Mononuclear cell (primary cell): Measurements from ENCODE around the gene FAM234A. TPM values are rescaled to one million over a fixed set of nuclear protein-coding genes. Genes with fewer than 3 reads are reported as not detected.
"Not testable (repeated sequence)": the region's sequence is repeated elsewhere in the genome, so short reads cannot be mapped to it uniquely, and the experiment has no call there.

Experiments
- H3K27me3 ChIP-seq: 2 replicates; pipeline ENCODE4 v1.6.0; 2011; ENCODE audit warnings: low read length, control low read depth; ENCODE audit not compliant: insufficient read depth
- H3K4me1 ChIP-seq: 2 replicates; pipeline ENCODE4 v1.5.1; 2011; ENCODE audit warnings: mild to moderate bottlenecking, low read length, control low read depth; ENCODE audit not compliant: insufficient read depth
- H3K4me3 ChIP-seq: 2 replicates; pipeline ENCODE4 v1.5.1; 2011; ENCODE audit warnings: mild to moderate bottlenecking, low read length, moderate library complexity
- H3K9me3 ChIP-seq: 2 replicates; pipeline ENCODE4 v1.5.1; 2011; ENCODE audit warnings: low read depth, mild to moderate bottlenecking, control low read depth, low read length
- total RNA-seq: library from RNA; depleted of rRNA; stranded (reverse); fragments of >200 nt; gene quantifications from one replicate; pipeline ENCODE4 v1.2.3, GENCODE V29; 2012

Gene FAM234A
- total RNA-seq, 1 donor = 22.1 TPM

DNA sequence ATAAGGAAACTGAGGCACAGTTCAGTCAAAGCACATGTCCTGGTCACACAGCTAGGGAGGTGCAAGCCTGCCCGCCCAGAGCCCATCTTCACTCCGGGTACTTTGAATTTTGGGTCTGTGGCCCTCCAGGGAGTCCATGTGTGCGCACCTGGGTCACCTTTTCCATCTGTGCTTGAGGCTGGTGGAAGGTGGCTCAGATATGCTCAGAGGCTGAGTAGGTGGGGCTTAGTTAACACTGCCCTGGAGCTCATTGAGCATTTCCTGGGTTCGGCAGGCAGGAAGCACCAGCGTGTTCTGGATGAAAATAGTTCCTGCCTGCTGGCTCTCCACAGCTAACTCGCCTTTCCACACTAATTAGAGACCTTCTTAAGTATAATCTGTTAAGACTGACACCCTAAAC is 19.2 kb downstream of the FAM234A start:
- no peaks in the 10 kb centered on the region for H3K27me3 ChIP-seq

DNA sequence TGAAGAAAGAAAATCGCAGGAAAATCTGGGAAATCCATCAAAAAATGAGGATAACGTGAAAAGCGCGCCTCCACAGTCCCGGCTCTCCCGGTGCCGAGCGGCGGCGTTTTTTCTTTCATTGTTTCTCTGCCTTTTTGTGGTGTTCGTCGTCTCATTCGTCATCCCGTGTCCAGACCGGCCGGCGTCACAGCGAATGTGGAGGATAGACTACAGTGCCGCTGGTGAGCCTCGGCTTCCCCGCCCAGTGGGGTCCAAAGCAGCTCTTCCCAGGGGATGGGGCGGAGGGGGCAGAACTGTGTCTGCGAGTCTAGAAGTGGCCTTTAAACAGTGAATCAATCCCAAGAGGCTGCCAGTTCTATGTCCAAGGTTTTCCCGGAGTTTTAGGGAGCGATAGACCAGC is 19.8 kb downstream of the FAM234A start:
- Histone ChIP-seq H3K4me3 (no peak overlapping the region), H3K27me3 (no peaks in the 10 kb centered on the region), H3K4me1 (peaks cover 26% of the 10 kb centered on the region), H3K9me3 (no peaks in the 10 kb centered on the region)

More for the DNA sequence above, 19.2 kb downstream of the FAM234A start:
- Histone ChIP-seq H3K4me1 (peaks cover 26% of the 10 kb centered on the region), H3K9me3 (no peaks in the 10 kb centered on the region), H3K4me3 (no peak overlapping the region)

DNA sequence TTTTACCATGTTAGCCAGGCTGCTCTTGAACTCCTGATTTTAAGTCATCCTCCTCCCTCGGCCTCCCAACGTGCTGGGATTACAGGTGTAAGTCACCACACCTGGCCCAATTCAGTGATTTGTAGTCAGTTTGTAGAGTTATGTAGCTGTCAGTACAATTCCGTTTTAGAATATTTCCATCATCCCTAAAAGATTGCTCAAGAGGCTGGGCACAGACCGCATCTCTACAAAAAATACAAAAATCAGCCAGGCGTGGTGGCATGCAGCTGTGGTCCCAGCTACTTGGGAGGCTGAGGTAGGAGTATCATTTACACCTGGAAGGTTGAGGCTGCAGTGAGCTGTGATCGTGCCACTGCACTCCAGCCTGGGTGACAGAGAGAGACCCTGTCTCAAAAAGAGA is 20.6 kb downstream of the FAM234A start:
- H3K4me3 ChIP-seq = no peak overlapping the region
- H3K4me1 ChIP-seq = peaks cover 26% of the 10 kb centered on the region
- H3K27me3 ChIP-seq = no peaks in the 10 kb centered on the region
- H3K9me3 ChIP-seq = no peaks in the 10 kb centered on the region

DNA sequence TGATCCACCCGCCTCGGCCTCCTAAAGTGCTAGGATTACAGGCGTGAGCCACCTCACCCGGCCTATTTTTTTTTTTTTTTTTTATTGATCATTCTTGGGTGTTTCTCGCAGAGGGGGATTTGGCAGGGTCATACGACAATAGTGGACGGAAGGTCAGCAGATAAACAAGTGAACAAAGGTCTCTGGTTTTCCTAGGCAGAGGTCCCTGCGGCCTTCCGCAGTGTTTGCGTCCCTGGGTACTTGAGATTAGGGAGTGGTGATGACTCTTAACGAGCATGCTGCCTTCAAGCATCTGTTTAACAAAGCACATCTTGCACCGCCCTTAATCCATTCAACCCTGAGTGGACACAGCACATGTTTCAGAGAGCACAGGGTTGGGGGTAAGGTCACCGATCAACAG is 23.5 kb downstream of the FAM234A start:
- H3K27me3 ChIP-seq, H3K9me3 ChIP-seq, H3K4me3 ChIP-seq: not testable (repeated sequence)
- peaks cover 15% of the 10 kb centered on the region for H3K4me1 ChIP-seq

DNA sequence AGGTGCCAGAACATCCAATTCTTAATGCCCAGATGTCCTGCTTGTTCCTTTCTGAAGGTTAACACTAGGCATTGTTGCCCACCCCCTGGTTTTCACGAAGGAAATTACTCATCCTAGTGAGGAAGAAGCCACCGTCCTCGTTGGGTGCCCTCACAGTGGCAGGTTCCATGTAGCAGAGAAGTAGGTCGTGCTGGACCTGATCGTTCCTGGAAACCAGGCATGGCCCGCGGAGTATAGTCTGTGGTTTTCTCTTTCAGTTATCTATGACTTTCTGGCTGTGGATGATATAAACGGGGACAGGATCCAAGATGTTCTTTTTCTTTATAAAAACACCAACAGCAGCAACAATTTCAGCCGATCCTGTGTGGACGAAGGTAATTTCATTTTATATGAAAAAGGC is 24.6 kb downstream of the FAM234A start:
- Histone ChIP-seq H3K27me3 (no peaks in the 10 kb centered on the region), H3K4me1 (peaks cover 3% of the 10 kb centered on the region), H3K9me3 (no peaks in the 10 kb centered on the region), H3K4me3 (no peak overlapping the region)

DNA sequence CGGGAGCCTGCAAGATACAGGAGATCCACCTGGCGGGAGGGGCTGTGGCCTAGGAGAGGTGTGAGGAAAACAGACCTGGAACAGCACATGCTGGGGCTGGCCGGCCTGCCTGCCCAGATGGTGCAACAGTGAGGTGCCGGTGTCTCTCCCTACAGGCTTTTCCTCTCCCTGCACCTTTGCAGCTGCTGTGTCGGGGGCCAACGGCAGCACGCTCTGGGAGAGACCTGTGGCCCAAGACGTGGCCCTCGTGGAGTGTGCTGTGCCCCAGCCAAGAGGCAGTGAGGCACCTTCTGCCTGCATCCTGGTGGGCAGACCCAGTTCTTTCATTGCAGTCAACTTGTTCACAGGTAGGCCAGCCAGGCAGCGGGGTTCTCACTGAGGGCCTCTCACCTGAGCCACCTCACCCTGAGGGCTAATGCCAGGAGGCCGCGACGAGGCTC is 25.2 kb downstream of the FAM234A start:
- no peaks in the 10 kb centered on the region for H3K4me1 ChIP-seq
- H3K27me3 ChIP-seq = no peaks in the 10 kb centered on the region
- no peaks in the 10 kb centered on the region for H3K9me3 ChIP-seq
- H3K4me3 ChIP-seq = no peak overlapping the region

DNA sequence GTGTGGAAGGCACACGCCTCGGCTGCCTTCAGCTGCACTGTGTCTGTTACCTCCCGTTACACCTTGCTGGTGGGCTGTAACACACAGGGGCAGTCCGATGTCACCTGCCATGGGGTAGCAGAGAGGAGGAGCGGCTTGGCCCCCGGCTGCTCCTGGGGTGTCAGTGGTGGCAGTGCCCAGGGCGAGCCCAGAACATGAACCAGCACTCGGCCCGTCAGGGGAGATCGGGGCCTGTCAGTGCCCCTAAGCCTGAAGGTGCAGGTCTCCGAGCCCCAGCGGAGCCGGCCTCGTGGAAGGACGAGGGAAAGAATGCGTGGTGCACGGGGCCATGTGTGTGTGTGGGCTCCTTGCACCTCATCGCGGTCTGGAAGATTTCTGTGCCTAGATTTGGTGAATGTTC is 25.7 kb downstream of the FAM234A start:
- H3K4me3 ChIP-seq = no peak overlapping the region
- no peaks in the 10 kb centered on the region for H3K27me3 ChIP-seq

DNA sequence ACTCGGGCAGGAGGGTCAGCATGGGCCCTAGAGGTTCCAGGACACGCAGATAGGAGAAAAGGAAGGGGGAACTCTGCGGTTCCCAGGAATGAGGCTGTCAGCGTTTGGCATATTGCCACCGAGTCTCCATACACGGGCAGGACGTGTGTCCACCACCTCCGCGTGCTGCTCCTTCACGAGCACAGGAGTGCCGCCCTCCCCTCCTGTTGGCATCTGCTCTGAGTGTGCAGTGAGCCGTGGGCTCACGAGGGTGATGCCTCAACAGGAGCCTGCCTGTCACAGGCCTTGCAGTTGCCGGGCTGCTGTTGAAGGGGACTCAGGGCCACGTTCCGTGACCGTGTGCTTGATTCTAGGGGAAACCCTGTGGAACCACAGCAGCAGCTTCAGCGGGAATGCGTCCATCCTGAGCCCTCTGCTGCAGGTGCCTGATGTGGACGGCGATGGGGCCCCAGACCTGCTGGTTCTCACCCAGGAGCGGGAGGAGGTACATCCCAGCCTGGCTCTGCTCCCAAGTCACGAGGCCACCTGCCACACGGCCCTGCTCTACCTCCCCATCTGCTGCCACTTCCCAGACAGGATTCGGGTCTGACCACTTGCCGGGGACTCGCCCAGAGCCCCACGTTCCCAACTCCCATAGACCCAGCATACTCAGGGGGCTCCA is 26.5 kb downstream of the FAM234A start:
- Histone ChIP-seq H3K4me3 (no peak overlapping the region), H3K4me1 (no peaks in the 10 kb centered on the region), H3K9me3 (no peaks in the 10 kb centered on the region), H3K27me3 (no peaks in the 10 kb centered on the region)

More for the DNA sequence above, 25.7 kb downstream of the FAM234A start:
- Histone ChIP-seq H3K4me1 (no peaks in the 10 kb centered on the region), H3K9me3 (no peaks in the 10 kb centered on the region)

DNA sequence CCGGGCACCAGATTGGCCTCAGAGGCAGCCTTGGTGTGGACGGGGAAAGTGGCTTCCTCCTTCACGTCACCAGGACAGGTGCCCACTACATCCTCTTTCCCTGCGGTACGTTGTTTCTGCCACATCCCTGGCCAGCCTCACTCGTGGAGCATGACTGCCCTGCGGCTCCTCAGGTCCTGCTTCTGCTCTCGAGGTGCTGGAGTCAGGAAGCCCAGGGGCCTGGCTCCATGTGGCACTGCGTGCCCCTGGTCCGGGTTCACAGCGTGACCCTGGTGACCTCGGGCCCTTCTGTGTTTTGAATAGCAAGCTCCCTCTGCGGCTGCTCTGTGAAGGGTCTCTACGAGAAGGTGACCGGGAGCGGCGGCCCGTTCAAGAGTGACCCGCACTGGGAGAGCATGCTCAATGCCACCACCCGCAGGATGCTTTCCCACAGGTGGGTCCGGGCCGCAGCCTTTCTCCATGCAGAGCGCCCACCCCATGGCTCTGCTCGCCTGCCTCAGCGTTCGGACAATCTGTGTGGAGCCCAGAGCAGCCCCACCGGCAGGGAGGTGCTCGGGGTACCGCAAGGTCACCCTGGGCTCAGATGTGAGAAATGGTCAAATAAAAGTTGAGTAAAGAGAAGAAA is 27.6 kb downstream of the FAM234A start:
- H3K4me3 ChIP-seq = no peak overlapping the region
- H3K27me3 ChIP-seq = no peaks in the 10 kb centered on the region
- no peaks in the 10 kb centered on the region for H3K4me1 ChIP-seq
- no peaks in the 10 kb centered on the region for H3K9me3 ChIP-seq

DNA sequence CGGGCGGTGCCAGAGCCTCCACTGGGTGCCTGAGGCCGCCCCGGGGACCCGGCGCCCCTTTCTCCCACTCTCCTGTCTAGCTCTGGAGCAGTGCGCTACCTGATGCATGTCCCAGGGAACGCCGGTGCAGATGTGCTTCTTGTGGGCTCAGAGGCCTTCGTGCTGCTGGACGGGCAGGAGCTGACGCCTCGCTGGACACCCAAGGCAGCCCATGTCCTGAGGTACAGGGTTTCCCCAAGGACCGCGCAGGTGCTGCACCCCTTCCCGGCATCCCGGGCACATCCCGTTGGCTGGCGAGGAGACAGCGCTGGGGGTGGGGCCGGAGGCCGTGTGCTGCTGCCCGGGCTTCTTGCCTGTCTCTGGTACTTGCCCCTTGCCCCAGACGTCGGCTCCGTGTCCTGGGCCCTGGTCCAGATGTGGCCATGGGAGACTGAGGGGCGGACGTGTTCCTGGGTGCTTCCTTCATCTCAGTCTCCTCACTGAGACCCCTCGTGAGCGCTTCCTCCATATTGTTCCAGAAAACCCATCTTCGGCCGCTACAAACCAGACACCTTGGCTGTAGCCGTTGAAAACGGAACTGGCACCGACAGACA is 28.7 kb downstream of the FAM234A start:
- Histone ChIP-seq H3K4me1 (no peaks in the 10 kb centered on the region), H3K4me3 (no peak overlapping the region)

DNA sequence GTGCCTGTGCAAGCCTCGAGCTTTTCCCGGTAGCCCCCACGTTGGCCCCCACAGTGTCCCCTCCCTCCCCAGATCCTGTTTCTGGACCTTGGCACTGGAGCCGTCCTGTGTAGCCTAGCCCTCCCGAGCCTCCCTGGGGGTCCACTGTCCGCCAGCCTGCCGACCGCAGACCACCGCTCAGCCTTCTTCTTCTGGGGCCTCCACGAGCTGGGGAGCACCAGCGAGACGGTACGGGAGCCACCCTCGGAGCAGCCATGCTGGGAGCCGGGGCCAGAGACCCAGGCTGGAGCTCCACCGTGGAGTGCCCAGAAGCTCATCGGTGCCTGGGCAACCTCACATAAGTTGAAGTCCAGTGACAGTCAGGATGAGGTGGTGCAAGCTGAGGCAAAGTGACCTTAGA is 29.3 kb downstream of the FAM234A start:
- Histone ChIP-seq H3K27me3 (no peaks in the 10 kb centered on the region), H3K9me3 (no peaks in the 10 kb centered on the region), H3K4me1 (no peaks in the 10 kb centered on the region), H3K4me3 (no peak overlapping the region)

More for the DNA sequence above, 28.7 kb downstream of the FAM234A start:
- no peaks in the 10 kb centered on the region for H3K27me3 ChIP-seq
- no peaks in the 10 kb centered on the region for H3K9me3 ChIP-seq

DNA sequence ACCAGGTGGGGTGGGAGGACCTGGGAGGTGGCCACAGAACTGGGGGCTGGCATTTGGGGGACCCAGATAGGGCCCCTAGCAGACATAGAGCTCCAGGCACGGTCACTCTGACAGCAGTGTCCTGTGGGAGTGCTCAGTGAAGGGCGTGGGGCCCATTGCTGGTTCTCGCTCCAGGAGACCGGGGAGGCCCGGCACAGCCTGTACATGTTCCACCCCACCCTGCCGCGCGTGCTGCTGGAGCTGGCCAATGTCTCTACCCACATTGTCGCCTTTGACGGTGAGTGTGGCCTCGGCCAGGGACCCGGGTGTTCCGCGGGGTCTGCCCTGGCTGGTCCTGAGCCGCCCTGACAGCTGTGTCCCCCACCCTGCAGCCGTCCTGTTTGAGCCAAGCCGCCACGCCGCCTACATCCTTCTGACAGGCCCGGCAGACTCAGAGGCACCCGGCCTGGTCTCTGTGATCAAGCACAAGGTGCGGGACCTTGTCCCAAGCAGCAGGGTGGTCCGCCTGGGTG is 29.9 kb downstream of the FAM234A start:
- no peaks in the 10 kb centered on the region for H3K9me3 ChIP-seq
- H3K4me1 ChIP-seq = no peaks in the 10 kb centered on the region
- no peak overlapping the region for H3K4me3 ChIP-seq
- H3K27me3 ChIP-seq = no peaks in the 10 kb centered on the region

DNA sequence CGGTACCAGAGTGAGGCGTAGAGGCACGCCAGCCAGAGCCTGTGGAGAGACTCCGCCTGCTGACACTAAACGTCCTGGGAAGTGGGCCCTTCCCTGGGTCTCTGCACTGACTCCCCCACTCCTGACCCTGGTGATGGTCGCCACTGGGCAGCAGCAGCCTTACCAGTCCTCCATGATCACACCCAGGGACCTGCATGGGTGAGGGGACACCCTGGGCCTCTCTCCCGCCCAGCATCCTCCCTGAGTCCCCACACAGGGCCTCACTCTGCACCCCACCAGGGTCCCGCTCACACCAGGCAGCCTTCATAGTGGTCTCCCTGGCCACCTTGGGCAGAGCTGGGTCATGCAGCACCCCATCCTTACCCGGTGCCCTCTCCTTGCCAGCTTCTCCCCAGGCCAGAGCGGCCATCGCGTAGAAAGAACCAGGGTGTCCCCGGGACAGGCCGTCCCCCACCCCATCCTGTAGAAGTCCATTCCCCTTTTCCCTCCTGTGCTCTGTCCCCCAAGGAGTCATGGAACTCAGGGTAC is 30.4 kb downstream of the FAM234A start:
- Histone ChIP-seq H3K27me3 (no peaks in the 10 kb centered on the region), H3K4me1 (no peaks in the 10 kb centered on the region), H3K4me3 (no peak overlapping the region), H3K9me3 (no peaks in the 10 kb centered on the region)

DNA sequence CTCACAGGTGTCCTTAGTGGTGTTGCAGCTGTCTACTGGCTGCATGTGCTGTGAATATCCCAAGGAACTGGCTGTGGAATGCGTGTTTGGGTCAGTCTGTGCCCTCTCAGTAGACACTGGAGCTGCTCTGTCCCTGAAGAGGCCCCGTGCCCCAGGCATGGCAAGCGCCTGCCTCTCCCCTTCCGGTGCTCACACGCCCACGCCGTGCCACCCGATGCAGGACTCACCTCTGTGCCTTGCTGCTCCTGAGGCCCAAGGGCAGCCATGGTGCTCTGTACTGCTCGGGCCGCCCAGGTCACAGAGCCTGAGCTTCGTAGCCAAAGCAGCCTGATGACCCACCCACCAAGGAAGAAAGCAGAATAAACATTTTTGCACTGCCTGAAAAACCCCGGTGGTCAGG is 31.1 kb downstream of the FAM234A start:
- Histone ChIP-seq H3K4me3 (no peak overlapping the region), H3K27me3 (no peaks in the 10 kb centered on the region), H3K9me3 (no peaks in the 10 kb centered on the region), H3K4me1 (no peaks in the 10 kb centered on the region)
